HG03442 (cell line): ENCODE results near the gene MON1B.
"Not testable (repeated sequence)": the region's sequence is repeated elsewhere in the genome, so short reads cannot be mapped to it uniquely, and the experiment has no call there.

ENCODE experiments used
- ATAC-seq: cut with Tn5 transposase; IDR thresholded peaks from one replicate; pipeline ENCODE4 v1.9.1; 2021; ENCODE audit warnings: mild to moderate bottlenecking, moderate library complexity; ENCODE audit not compliant: unreplicated experiment

MON1B gene

GRCh38 chr16:77238593-77238992 is 47.6 kb downstream of the MON1B start:
- ATAC-seq = no peak

- not testable (repeated sequence) for ATAC-seq
Observed at GRCh38 chr16:77242471-77242870, 51.5 kb downstream of the MON1B start.

- ATAC-seq = no peak
Observed at GRCh38 chr16:77246150-77246549, 55.2 kb downstream of the MON1B start.

- no peak for ATAC-seq
Observed at GRCh38 chr16:77250400-77250799, 59.4 kb downstream of the MON1B start.
